Prostate gland (tissue), 2 donors: ENCODE measurements around the gene JPH3. TPM values are rescaled to one million over a fixed set of nuclear protein-coding genes. Genes with fewer than 3 reads are reported as not detected.
A peak's percentile ranks its signal among the peaks of the same experiment; 100 is the strongest.
"Not testable (repeated sequence)": the region's sequence is repeated elsewhere in the genome, so short reads cannot be mapped to it uniquely, and the experiment has no call there.

Experiments
- DNase-seq: peaks from one replicate; pipeline ENCODE4 v3.0.0-alpha.2; 2019; ENCODE audit warnings: low spot score
- H3K27ac ChIP-seq, 2 donors: fragments of 200-600 bp; sonication (generic); 2 replicates each; pipeline ENCODE4 v1.5.1; 2017 to 2019
- H3K27me3 ChIP-seq: fragments of 200-600 bp; sonication (generic); replicated peaks from 2 replicates; pipeline ENCODE4 v1.5.1; 2019; ENCODE audit not compliant: insufficient read depth
- H3K36me3 ChIP-seq, 2 donors: fragments of 200-600 bp; sonication (generic); 1 replicate in 1 of 2; 2 replicates in 1 of 2; pipeline versions ENCODE4 v1.5.1 to v1.8.1; 2017 to 2019
- H3K4me1 ChIP-seq: fragments of 200-600 bp; sonication (generic); replicated peaks from 2 replicates; pipeline ENCODE4 v1.5.1; 2019
- H3K4me3 ChIP-seq, 2 donors: fragments of 200-600 bp; sonication (generic); 2 replicates each; pipeline ENCODE4 v1.5.1; 2017 to 2019
- H3K9me3 ChIP-seq: fragments of 200-600 bp; sonication (generic); 2 replicates; pipeline ENCODE4 v1.5.1; 2017
- CTCF ChIP-seq, 4 experiments: fragments of 200-600 bp in 2 of 4; fragments of 450-650 bp in 2 of 4; sonication (generic) in 2 of 4; IDR thresholded peaks; 1 replicate in 3 of 4; 2 replicates in 1 of 4; pipeline ENCODE4 v1.5.1; 2016 to 2019; ENCODE audit warnings: antibody characterized with exemption in 4 of 4, mild to moderate bottlenecking in 2 of 4, moderate library complexity in 2 of 4
- POLR2A ChIP-seq: fragments of 450-650 bp; IDR thresholded peaks from one replicate; pipeline ENCODE4 v1.6.1; 2016; ENCODE audit warnings: antibody characterized with exemption, mild to moderate bottlenecking
- POLR2AphosphoS5 ChIP-seq: sonication (generic); formaldehyde crosslinking; IDR thresholded peaks from one replicate; pipeline ENCODE4 v1.6.1; 2017; ENCODE audit warnings: antibody characterized with exemption
- WGBS: methylation state at CpG from one replicate; pipeline ENCODE4 v1.1.5; 2018; 5-methylcytosine and 5-hydroxymethylcytosine counted together
- intact Hi-C: fragments of 100-400 bp; cut with DNase I; formaldehyde crosslinking; loops from one replicate; pipeline ENCODE4 v1.14.2; 2022
- total RNA-seq, 2 donors: library from RNA; depleted of rRNA; stranded (reverse); fragments of >200 nt; gene quantifications; one replicate each; pipeline ENCODE4 v1.1.0, GENCODE V29; 2016

JPH3 gene
- total RNA-seq, 2 donors from 2014 or later, result 1.0 to 6.1 TPM

- Histone ChIP-seq H3K27me3 (peaks cover 4% of the 10 kb centered on the region), H3K4me3 (no peak overlapping the region), H3K9me3 (no peaks in the 10 kb centered on the region), H3K36me3 (no peaks in the 10 kb centered on the region), H3K27ac (no peak overlapping the region), H3K4me1 (no peaks in the 10 kb centered on the region)
- WGBS, result 87% methylated on average over 17 of the region's 17 CpGs
- TF ChIP-seq POLR2AphosphoS5 (no peak), POLR2A (no peak), CTCF (IDR thresholded peaks at IDR 0.05) (no peak)
- intact Hi-C loops, result no loop called here
- no peak for DNase-seq
These were observed 78.0 kb downstream of the JPH3 start for GRCh38 chr16:87680272-87680644.

GRCh38 chr16:87681051-87681602 is 78.8 kb downstream of the JPH3 start:
- DNase-seq, H3K9me3 ChIP-seq, H3K4me1 ChIP-seq, intact Hi-C loops, H3K36me3 ChIP-seq, H3K27ac ChIP-seq, H3K4me3 ChIP-seq, H3K27me3 ChIP-seq: not testable (repeated sequence)
- 92% methylated on average over 60 of the region's 60 CpGs for WGBS

GRCh38 chr16:87681981-87682570 is 79.8 kb downstream of the JPH3 start:
- H3K4me3 ChIP-seq, result no peak overlapping the region
- no peaks in the 10 kb centered on the region for H3K9me3 ChIP-seq
- peaks cover 4% of the 10 kb centered on the region for H3K27me3 ChIP-seq
- intact Hi-C loops, result no loop called here
- no peaks in the 10 kb centered on the region for H3K4me1 ChIP-seq
- no peak overlapping the region for H3K27ac ChIP-seq
- 33% methylated on average over 9 of the region's 9 CpGs for WGBS
- H3K36me3 ChIP-seq, result no peaks in the 10 kb centered on the region
- DNase-seq, result peak; percentile 26
- TF ChIP-seq CTCF (IDR thresholded peaks at IDR 0.05) (no peak), POLR2AphosphoS5 (peak; percentile 61)

- no peak for DNase-seq
- Histone ChIP-seq H3K36me3 (no peaks in the 10 kb centered on the region), H3K9me3 (no peaks in the 10 kb centered on the region), H3K27me3 (peaks cover 4% of the 10 kb centered on the region), H3K4me1 (no peaks in the 10 kb centered on the region), H3K4me3 (no peak overlapping the region), H3K27ac (no peak overlapping the region)
- TF ChIP-seq CTCF (IDR thresholded peaks at IDR 0.05) (no peak), POLR2A (no peak), POLR2AphosphoS5 (no peak)
- intact Hi-C loops, result no loop called here
- 73% methylated on average over 18 of the region's 18 CpGs for WGBS
These were observed 80.6 kb downstream of the JPH3 start for GRCh38 chr16:87682852-87683399.

DNA sequence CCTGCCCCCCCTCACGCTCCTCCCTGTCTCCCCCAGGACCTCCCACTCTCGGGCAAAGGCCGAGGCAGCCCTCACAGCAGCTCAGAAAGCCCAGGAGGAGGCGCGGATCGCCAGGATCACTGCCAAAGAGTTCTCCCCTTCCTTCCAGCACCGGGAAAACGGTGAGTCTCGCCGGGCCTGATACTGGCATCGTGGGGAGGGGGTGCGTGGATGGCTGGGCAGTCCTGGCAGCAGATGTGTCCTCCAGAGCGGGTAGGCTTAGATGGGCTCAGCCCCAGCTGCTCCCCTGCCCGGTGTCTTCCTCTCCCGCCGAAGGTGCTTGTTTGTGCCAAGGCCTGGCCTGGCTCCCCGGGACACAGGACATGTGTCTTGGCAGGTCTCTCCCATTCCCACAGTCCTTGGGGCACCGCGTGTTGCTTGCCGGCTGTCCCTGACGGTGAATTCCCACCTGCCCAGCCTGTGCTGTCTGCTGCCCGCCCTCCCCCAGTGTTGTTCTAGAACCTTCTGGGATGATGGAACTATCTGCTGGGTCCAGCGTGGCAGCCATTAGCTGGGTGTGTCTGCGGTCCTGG is 81.9 kb downstream of the JPH3 start:
- Histone ChIP-seq H3K9me3 (no peaks in the 10 kb centered on the region), H3K4me1 (no peaks in the 10 kb centered on the region), H3K36me3 (no peaks in the 10 kb centered on the region), H3K4me3 (no peak overlapping the region), H3K27ac (no peak overlapping the region), H3K27me3 (peaks cover 4% of the 10 kb centered on the region)
- DNase-seq, result no peak
- WGBS, result 50% methylated on average over 22 of the region's 24 CpGs
- intact Hi-C loops, result no loop called here
- no peak for TF ChIP-seq POLR2AphosphoS5
- TF ChIP-seq CTCF (IDR thresholded peaks at IDR 0.05), result no peak
- TF ChIP-seq POLR2A, result no peak
